Subcutaneous adipose tissue (tissue), 4 donors: ENCODE results near the gene CDC26. TPM values are rescaled to one million over a fixed set of nuclear protein-coding genes. Genes with fewer than 3 reads are reported as not detected.

ENCODE experiments used
- total RNA-seq, 4 donors: library from RNA; depleted of rRNA; stranded (reverse); fragments of >200 nt; gene quantifications; one replicate each; pipeline ENCODE4 v1.1.0, GENCODE V29; 2016
- TF ChIP-seq, protein P1 (sequence below): fragments of 450-650 bp; IDR thresholded peaks from one replicate; pipeline ENCODE4 v1.5.1; 2016; ENCODE audit warnings: low read depth, mild to moderate bottlenecking, control low read depth, antibody characterized with exemption, moderate library complexity

The CDC26 gene
- total RNA-seq, 4 donors from 2014 or later, result 18.3 to 68.2 (median 31.5) TPM

DNA sequence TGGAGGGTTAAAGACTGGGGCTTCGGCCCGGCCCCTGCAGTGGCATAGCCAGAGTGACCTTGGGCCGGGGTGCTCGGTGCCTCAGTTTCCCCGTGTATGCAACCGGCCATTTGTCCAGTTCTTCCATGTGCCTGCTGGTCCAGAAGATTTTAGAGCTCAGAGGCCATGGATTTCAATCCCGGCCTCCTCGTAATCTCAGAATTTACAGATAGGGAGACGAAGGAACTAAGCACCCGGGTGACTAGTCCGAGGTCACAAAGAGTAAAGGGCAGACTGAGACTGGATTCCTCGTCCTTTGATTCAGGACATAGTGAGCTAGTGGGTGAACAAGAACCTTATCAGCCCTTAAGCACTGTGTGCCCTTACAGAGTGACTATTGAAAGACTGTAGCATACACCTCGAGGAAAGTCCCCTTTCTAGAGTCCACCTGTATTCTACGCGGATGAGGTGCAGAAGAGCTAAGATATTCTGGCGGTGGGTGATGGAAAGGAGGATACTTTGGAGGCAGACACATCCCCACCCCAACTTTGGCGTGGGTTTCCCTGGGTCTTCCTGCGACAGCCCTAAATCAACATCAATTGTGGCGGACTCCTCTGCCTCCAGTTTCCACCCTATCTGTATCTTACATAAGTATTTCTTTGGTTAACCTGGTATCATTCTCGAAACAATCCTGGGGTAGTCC, 53.4 kb downstream of the CDC26 start:
- TF ChIP-seq, protein P1, sequence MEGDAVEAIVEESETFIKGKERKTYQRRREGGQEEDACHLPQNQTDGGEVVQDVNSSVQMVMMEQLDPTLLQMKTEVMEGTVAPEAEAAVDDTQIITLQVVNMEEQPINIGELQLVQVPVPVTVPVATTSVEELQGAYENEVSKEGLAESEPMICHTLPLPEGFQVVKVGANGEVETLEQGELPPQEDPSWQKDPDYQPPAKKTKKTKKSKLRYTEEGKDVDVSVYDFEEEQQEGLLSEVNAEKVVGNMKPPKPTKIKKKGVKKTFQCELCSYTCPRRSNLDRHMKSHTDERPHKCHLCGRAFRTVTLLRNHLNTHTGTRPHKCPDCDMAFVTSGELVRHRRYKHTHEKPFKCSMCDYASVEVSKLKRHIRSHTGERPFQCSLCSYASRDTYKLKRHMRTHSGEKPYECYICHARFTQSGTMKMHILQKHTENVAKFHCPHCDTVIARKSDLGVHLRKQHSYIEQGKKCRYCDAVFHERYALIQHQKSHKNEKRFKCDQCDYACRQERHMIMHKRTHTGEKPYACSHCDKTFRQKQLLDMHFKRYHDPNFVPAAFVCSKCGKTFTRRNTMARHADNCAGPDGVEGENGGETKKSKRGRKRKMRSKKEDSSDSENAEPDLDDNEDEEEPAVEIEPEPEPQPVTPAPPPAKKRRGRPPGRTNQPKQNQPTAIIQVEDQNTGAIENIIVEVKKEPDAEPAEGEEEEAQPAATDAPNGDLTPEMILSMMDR, result no peak

DNA sequence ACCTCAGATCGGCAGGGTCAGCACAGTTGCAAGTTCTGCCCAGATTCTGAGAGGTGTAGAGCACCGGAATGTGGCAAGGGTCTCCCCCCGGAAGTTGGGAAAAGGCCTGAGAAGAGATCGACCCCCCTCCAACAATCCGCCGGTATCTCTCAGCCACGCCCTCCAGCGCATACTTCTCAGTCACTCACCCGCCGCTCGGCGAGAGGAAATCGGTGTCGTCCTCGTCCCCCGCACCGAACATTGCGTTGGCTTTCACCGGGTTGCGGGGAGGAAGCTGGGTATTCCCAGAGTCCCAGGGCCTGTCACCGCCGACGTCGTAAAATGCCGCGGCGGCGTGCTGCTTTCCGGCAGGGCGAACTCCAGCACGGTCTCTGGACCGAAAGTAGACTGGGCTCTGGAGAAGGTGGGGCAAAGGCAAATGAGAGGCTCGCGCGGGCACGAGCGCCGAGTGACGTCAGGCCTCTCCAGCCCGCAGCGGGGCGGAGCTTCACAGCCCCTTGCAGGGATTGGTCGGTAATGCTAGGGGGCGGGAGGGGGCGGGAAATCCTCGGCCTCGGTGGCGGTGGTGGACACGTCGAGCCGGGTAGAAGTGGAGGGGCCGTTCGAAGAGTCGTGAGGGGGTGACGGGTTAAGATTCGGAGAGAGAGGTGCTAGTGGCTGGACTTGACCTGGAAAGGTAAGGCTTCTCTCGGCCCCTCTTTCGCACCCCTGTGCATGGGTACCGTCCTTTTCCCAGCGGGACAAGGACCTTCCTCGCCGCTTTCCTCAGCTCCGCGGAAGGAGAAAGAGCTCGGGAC, 54.2 kb downstream of the CDC26 start, which contains the start of the genes FKBP15 and SLC31A1:
FKBP15 (minus strand) TSS at position 275 of the 797 bp plus-strand sequence; CDS start at position 241, 34 bp downstream.
SLC31A1 (plus strand) TSS at position 542 of the 797 bp plus-strand sequence. CDS start 34,605 bp downstream, outside the sequence.
- TF ChIP-seq, protein P1, result no peak

DNA sequence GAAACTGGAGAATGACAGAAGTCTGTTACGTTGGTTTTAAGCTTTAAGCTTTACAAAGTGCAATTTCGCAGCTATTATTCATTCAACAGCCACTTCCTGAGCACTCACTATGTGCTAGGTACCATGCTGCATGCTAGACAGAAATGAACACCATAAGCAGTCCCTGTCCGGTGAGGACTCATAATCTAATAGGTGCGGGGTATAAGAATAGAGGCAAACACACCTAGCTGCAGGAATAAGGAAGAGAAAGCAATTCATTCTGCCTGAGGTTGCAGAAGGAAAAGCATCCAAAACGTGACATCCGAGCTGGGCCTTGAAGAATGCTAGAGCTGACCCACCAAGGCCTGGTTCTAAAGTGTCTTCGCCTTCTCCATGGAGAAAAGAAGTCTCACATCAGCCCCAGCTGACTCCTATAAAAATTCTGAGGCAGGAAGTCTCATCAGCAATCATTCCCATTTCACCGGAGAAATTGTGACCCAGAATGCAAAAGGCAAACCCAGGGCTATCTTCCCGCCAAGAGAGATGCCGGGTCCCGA, 54.8 kb downstream of the CDC26 start:
- TF ChIP-seq, protein P1, result no peak

DNA sequence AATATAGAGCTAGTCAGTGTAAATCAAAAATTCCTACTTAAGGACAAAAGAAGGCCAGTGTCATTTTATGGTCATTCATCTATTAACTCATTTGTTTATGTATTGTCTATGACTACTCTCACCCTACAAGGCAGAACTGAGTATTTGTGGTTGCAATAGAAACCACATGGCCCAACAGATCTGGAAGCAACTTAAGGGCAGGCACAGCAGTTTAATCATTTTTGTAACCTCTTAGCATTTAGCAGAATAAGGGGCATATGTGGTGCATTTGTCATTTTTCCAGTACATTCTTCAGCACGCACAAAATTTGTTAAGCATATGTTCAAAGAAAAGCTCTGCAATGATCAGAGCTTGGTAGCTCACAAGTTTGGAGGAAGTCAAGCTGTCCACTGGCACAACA, 55.4 kb downstream of the CDC26 start:
- TF ChIP-seq, protein P1, result no peak

DNA sequence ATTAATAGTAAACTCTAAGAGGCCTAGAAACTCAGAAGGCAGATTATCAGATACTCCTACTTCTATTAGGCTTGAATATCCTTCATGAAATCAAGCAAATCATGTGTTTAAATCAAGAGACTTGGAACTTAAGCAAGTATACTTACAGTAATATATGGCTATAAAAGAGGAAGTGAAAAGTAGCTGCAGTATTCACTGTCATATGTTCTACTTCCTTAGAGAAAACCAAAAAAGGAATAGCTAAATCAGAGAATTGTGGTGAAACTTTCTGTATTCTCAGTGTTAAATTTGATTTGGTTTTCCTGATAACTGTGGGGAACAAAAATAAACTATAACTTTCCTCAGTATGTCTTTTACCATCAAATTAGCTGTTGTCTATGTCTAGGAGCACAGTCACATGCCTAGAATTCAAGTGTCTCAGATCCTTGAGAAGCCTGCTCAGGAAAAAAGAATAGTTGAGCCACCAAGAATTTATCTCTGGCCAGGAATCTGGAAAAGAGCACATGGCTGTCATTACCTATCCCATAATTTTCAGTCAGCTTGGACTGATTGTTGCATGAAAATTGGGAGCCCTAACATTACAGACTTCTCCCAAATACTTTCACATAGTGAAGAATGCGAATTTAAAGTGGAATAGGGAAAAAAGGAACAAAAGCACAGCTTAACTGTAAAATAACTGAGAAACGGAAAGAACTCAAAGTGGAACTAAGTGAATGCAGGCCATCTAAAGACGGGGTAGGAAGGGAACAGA, 56.0 kb downstream of the CDC26 start:
- TF ChIP-seq, protein P1, result no peak

Other genes with a start within 250 kb of the CDC26 start
- 1 to 10 TPM; 1.3 to 2.4 (median 2.2) TPM for gene ZFP37, start 218.8 kb downstream of the CDC26 start, total RNA-seq
- gene SLC31A2, start 124.6 kb downstream of the CDC26 start, total RNA-seq, result 100 to 1,000 TPM in 2 of 4 donors, 10 to 100 TPM in 2; 42.0 to 144 (median 87.3) TPM
- gene FKBP15, start 54.3 kb downstream of the CDC26 start, total RNA-seq, result 10 to 100 TPM; 24.9 to 51.7 (median 32.0) TPM
- 10 to 100 TPM; 11.9 to 28.2 (median 18.2) TPM for gene SLC31A1, start 54.0 kb downstream of the CDC26 start, total RNA-seq
- gene PRPF4, start 86 bp upstream of the CDC26 start, total RNA-seq, result 10 to 100 TPM; 12.9 to 17.6 (median 15.7) TPM
- gene RNF183, start 27.8 kb upstream of the CDC26 start, total RNA-seq, result not detected
- 1 to 10 TPM; 1.4 to 5.7 (median 2.3) TPM for gene WDR31, start 64.7 kb upstream of the CDC26 start, total RNA-seq
- gene BSPRY, start 74.0 kb upstream of the CDC26 start, total RNA-seq, result under 1 TPM in 1 of 4 donors, not detected in 3; 0.66 TPM
- 10 to 100 TPM in 3 of 4 donors, 1 to 10 TPM in 1; 7.8 to 33.0 (median 20.9) TPM for gene HDHD3, start 101.4 kb upstream of the CDC26 start, total RNA-seq
- gene ALAD, start 125.7 kb upstream of the CDC26 start, total RNA-seq, result 10 to 100 TPM; 16.8 to 46.7 (median 22.5) TPM
- 10 to 100 TPM; 20.7 to 28.4 (median 27.0) TPM for gene POLE3, start 135.1 kb upstream of the CDC26 start, total RNA-seq
- gene C9orf43, start 135.2 kb upstream of the CDC26 start, total RNA-seq, result under 1 TPM; 0.34 to 0.75 (median 0.66) TPM
- 100 to 1,000 TPM in 1 of 4 donors, 10 to 100 TPM in 3; 25.0 to 122 (median 70.9) TPM for gene RGS3, start 188.2 kb upstream of the CDC26 start, total RNA-seq